ENCODE measurements around the gene GPN2. TPM values are rescaled to one million over a fixed set of nuclear protein-coding genes. Genes with fewer than 3 reads are reported as not detected.

The GPN2 gene
- total and polyA plus RNA-seq, 9 of the 15 experiments (the other 6 are each of a cell fraction or from before 2014, with no cell fraction given), result 9.9 to 58.8 (median 20.4) TPM

GRCh38 chr1:26862781-26863684 lies 27.1 kb downstream of the GPN2 start, which contains the start of gene SFN (continued):
- TF ChIP-seq LEF1 (IDR thresholded peaks at IDR 0.05), result no peak
- no peak for TF ChIP-seq ZNF354B (CRISPR knock-in tag; IDR thresholded peaks at IDR 0.05)
- TF ChIP-seq ZNF280A (IDR thresholded peaks at IDR 0.05; ENCODE audit: low read depth, partially characterized antibody), result no peak
- no peak for TF ChIP-seq HIVEP1 (CRISPR knock-in tag; IDR thresholded peaks at IDR 0.05)
- no peak for TF ChIP-seq TRIM28 (IDR thresholded peaks at IDR 0.05)
- no peak for TF ChIP-seq SIRT6 (IDR thresholded peaks at IDR 0.05; ENCODE audit: low read depth, low read length)
- TF ChIP-seq ARNT (IDR thresholded peaks at IDR 0.05), result no peak
- TF ChIP-seq PHF8 (IDR thresholded peaks at IDR 0.05; ENCODE audit: borderline replicate concordance, low read length), result no peak; the same call in 1 of the 2 replicates
- no peak for TF ChIP-seq MIER1 (IDR thresholded peaks at IDR 0.05; ENCODE audit: low read depth)
- no peak for TF ChIP-seq ATF4 (CRISPR knock-in tag; IDR thresholded peaks at IDR 0.05)
- no peak for TF ChIP-seq FUS (optimal IDR thresholded peaks at IDR 0.05; ENCODE audit: low read depth, low read length)
- no peak for TF ChIP-seq BRF2 (IDR thresholded peaks at IDR 0.05; ENCODE audit: borderline replicate concordance, insufficient read depth, insufficient read length)
- no peak for TF ChIP-seq BRD9 (IDR thresholded peaks at IDR 0.05; ENCODE audit: low read depth, partially characterized antibody)
- TF ChIP-seq AFF1 (IDR thresholded peaks at IDR 0.05; ENCODE audit: low read depth in 1 of 2, partially characterized antibody in 2 of 2), result no peak
- no peak for TF ChIP-seq HNRNPUL1 (IDR thresholded peaks at IDR 0.05; ENCODE audit: low read length)
- TF ChIP-seq ZNF165 (CRISPR knock-in tag; IDR thresholded peaks at IDR 0.05; ENCODE audit: borderline replicate concordance), result no peak
- no peak for TF ChIP-seq ZKSCAN1 (IDR thresholded peaks at IDR 0.05; ENCODE audit: low read depth, low read length)
- 0 out of 2 replicates have a peak, but pooled peaks have one; percentile 45 for TF ChIP-seq USF1 (CRISPR knock-in tag; IDR thresholded peaks at IDR 0.05)
- TF ChIP-seq IRF2 (CRISPR knock-in tag; IDR thresholded peaks at IDR 0.05), result no peak
- TF ChIP-seq ZNF644 (tag; IDR thresholded peaks at IDR 0.05; ENCODE audit: low read depth), result no peak

Measured in K562 (cell line).